Muscle layer of duodenum (tissue), 2 donors: Measurements from ENCODE around the gene SPARCL1.

Experiments
- H3K27ac ChIP-seq: one replicate; pipeline ENCODE4 v1.7.0; 2013; ENCODE audit warnings: mild to moderate bottlenecking, low read length
- H3K27me3 ChIP-seq: one replicate; pipeline ENCODE4 v1.7.0; 2013; ENCODE audit warnings: low read depth, mild to moderate bottlenecking, control low read depth, low read length
- H3K36me3 ChIP-seq, 2 donors: one replicate each; pipeline ENCODE4 v1.7.0; 2013; ENCODE audit warnings: low read length in 2 of 2, control low read depth in 1 of 2, mild to moderate bottlenecking in 1 of 2; ENCODE audit not compliant: insufficient read depth in 2 of 2, control insufficient read depth in 1 of 2
- H3K4me1 ChIP-seq, 2 donors: one replicate each; pipeline ENCODE4 v1.7.0; 2013; ENCODE audit warnings: low read length in 2 of 2, mild to moderate bottlenecking in 2 of 2, control low read depth in 1 of 2, moderate library complexity in 1 of 2; ENCODE audit not compliant: insufficient read depth in 2 of 2, control insufficient read depth in 1 of 2
- H3K4me3 ChIP-seq, 2 donors: one replicate each; pipeline ENCODE4 v1.7.0; 2013; ENCODE audit warnings: low read length in 2 of 2, low read depth in 1 of 2, mild to moderate bottlenecking in 1 of 2
- H3K9me3 ChIP-seq, 2 donors: one replicate each; pipeline ENCODE4 v1.7.0; 2013; ENCODE audit warnings: low read length in 2 of 2, control low read depth in 1 of 2, mild to moderate bottlenecking in 1 of 2; ENCODE audit not compliant: control insufficient read depth in 1 of 2
- donor health status: healthy.

Gene SPARCL1

DNA sequence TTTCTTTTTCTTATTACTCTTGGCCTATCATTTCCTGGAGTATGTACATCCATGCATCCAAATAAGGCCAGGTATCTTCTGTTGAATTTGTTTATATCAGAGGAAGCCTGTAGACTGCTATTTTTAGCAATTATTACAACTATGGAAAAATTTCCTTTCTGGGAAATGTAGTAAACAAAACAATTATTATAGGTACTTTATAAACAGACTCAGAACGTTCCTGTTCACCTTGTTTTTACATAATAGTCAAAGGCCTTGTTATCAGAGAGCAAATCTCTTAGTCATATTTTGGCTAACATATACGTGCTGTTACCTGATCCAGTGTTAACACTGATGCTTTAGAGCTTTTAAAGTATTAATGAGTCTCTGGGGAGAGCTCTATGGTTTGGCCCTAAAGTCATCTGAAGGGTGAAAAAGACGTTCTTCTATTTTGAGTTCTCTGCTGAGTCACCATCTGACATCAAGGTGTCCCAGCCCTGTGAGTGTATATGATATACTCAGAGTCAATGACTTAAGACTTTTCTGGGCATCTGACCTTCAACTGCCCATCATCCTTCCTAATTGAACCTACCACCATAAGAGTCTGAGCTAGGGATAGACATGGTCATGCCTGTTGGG is 7.3 kb downstream of the SPARCL1 start:
- H3K9me3 ChIP-seq, result peaks cover 0 to 3% of the 10 kb centered on the region in 2 donors
- H3K4me1 ChIP-seq, result peaks cover 0 to 17% of the 10 kb centered on the region in 2 donors
- H3K27ac ChIP-seq, result peak overlapping the region; percentile 97
- no peaks in the 10 kb centered on the region for H3K27me3 ChIP-seq
- H3K36me3 ChIP-seq, result no peaks in the 10 kb centered on the region
- H3K4me3 ChIP-seq, result peak overlapping the region in 1 of 2 donors; percentile 43

DNA sequence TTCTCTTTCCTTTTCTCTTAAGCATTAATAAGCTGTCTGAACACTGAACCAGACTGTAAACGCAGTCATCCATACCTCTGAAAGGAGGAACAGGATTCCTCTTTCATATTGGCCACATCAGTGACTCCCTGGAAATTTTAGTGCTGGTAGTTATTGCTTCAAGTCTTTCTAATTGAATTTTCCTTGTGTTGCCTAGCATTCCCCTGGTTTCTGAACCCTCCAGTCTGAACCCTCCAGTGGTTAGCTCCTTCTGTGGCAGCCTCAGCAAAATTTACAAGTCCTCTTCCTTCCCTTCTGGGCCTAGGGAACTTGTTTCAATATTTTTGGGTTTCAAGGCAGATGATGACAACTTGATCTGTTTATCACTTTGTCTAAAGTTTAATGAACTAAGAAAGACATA is 7.9 kb downstream of the SPARCL1 start:
- Histone ChIP-seq H3K4me3 (peak overlapping the region in 1 of 2 donors; percentile 46), H3K4me1 (peaks cover 0 to 17% of the 10 kb centered on the region in 2 donors), H3K9me3 (peaks cover 0 to 3% of the 10 kb centered on the region in 2 donors), H3K27me3 (no peaks in the 10 kb centered on the region), H3K36me3 (no peaks in the 10 kb centered on the region), H3K27ac (peak overlapping the region; percentile 97)

DNA sequence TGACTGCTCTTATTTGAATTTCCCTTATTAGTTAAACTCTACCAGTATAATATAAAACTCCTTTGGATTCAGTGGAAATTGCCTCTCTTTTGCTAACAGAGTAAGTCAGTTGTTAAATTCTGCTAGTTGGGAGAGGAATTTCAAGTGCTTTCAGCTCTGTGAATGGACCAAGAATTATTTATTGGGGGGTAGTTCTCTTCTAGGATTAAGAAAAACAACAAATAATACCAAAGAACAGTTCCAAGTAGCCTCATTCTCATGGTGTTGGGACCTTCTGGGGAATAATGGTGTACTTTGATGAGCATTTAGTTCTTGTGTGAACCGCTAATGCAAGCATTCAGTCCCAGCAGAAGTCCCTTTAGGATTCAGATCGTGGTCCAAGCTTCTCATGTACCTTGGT is 11.6 kb downstream of the SPARCL1 start:
- H3K4me3 ChIP-seq, result no peak overlapping the region
- H3K36me3 ChIP-seq, result no peaks in the 10 kb centered on the region

DNA sequence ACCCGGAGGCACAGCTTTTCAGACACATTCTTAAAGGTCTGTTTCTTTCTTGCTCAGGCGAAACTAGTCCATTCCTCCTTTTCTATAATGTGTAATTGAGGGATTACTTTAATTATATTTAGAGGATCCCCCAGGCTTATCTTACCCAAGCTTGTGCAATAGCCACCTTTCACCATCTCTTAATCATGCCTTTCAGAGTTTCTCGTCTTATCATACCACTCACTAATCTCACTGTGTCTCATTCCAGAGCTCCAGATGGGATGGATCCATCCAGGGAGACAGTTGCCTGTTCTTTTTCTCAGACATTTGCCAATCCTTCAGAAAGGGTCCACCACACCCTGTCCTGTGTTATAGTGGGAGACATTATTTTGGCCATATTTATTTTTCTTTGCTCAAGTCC is 12.5 kb downstream of the SPARCL1 start:
- peak overlapping the region; percentile 20 for H3K27ac ChIP-seq

More for the DNA sequence above, 11.6 kb downstream of the SPARCL1 start:
- H3K27me3 ChIP-seq, result no peaks in the 10 kb centered on the region
- H3K4me1 ChIP-seq, result peaks cover 0 to 32% of the 10 kb centered on the region in 2 donors
- H3K9me3 ChIP-seq, result no peaks in the 10 kb centered on the region
- peak overlapping the region; percentile 30 for H3K27ac ChIP-seq

DNA sequence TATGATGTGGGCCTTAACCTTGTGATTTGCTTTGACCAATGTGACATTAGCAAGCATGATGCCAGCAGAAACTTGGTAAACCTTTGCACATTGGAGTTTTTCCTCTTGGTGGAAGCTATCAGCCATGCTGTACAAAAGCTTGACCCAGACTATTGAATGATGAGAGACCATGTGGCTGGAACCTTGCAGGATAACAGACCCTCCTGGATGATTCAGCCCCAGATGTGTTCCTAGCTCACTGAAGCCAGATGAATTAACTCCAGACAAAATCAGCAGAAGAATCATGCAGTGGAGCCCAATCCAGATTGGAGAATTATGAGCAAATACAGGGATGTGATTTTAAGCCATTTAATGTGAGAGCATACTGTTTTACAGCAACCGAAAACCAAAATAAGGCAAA is 16.8 kb downstream of the SPARCL1 start:
- peaks cover 3 to 55% of the 10 kb centered on the region in 2 donors for H3K4me1 ChIP-seq
- no peaks in the 10 kb centered on the region for H3K9me3 ChIP-seq
- H3K36me3 ChIP-seq, result peaks cover 0 to 12% of the 10 kb centered on the region in 2 donors
- H3K27me3 ChIP-seq, result no peaks in the 10 kb centered on the region
- H3K4me3 ChIP-seq, result no peak overlapping the region
- peak overlapping the region; percentile 53 for H3K27ac ChIP-seq

More for the DNA sequence above, 12.5 kb downstream of the SPARCL1 start:
- peaks cover 0 to 39% of the 10 kb centered on the region in 2 donors for H3K4me1 ChIP-seq
- no peaks in the 10 kb centered on the region for H3K27me3 ChIP-seq
- H3K9me3 ChIP-seq, result no peaks in the 10 kb centered on the region
- H3K4me3 ChIP-seq, result no peak overlapping the region
- no peaks in the 10 kb centered on the region for H3K36me3 ChIP-seq

DNA sequence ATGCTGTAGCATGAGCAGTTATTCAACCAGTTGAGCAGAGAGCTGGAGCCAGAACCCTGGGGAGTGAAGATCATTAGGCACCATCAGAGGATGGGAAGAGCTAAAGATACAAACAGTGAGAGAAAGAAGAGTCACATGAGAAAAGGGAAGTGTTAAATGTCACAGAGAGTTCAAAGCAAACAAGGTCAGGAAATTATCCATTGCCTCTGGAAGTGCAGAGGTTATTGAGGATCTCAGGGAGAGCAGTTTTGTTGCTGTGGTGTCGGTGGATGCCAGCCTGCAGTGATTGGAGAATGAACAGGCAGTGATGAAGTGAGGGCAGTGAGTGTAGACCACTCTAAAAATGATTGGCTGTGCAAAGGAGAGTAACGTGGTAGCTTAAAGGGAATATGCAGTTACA is 17.7 kb downstream of the SPARCL1 start:
- H3K36me3 ChIP-seq, result peaks cover 0 to 12% of the 10 kb centered on the region in 2 donors
- peak overlapping the region; percentile 27 for H3K27ac ChIP-seq
- peaks cover 3 to 56% of the 10 kb centered on the region in 2 donors for H3K4me1 ChIP-seq
- no peak overlapping the region for H3K4me3 ChIP-seq
- H3K9me3 ChIP-seq, result no peaks in the 10 kb centered on the region
- no peaks in the 10 kb centered on the region for H3K27me3 ChIP-seq

DNA sequence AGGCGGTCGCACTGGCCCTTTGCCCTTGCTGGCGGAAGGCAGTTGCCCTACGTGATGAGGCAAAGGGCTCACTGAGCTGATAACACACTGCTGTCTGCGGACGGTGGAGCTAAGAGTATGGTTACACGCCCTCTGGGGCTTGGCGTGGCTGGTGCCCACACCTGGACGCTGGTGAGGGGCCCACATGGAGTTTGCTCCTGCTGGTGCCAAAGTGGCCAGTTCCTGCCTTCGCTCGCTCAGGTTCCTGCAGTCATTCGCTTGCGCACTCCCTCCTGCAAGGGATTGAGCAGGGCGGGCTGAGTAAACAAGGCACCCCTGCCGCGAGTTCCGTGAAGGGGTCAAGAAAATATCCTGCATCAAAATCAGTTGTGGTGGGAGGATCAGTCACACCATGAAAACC is 18.4 kb downstream of the SPARCL1 start:
- no peaks in the 10 kb centered on the region for H3K9me3 ChIP-seq
- no peaks in the 10 kb centered on the region for H3K27me3 ChIP-seq
- H3K4me1 ChIP-seq, result peaks cover 3 to 54% of the 10 kb centered on the region in 2 donors
- no peak overlapping the region for H3K27ac ChIP-seq
- H3K36me3 ChIP-seq, result peaks cover 0 to 12% of the 10 kb centered on the region in 2 donors
- no peak overlapping the region for H3K4me3 ChIP-seq

DNA sequence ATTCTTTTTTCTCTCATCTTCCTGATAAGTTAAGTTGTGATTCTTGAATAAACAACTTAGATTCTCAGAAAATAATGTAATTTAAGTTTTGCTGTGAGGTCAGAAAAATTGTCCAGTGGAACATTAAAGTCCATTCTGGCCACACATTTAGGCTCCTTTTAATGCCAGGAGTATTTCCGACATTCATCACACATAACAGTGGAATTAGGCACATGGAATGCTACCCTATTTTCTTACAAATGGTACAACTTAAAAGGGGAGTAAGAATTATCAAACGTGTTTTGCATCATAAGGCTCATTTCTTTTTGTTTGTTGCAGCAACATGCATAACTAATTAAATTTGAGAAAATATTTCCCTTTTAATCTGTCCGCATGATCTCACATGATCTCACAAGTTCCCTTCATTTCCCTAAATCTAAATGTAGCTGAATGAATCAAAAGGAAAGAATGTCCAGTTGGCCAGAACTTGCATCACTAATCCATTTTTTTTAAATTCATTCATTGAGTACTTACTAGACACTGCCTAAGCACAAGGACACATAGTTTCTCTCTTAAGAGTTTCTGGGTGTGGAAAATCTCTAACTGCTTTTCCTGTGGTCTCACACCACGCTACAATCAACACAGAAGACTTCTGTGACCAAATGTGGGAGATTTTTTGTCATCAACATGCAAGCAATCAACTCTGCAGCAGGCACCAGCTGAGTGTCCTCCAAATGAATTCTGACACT is 22.0 kb downstream of the SPARCL1 start:
- H3K36me3 ChIP-seq, result peaks cover 0 to 12% of the 10 kb centered on the region in 2 donors
- H3K27me3 ChIP-seq, result no peaks in the 10 kb centered on the region
- H3K9me3 ChIP-seq, result no peaks in the 10 kb centered on the region
- peak overlapping the region; percentile 86 for H3K27ac ChIP-seq
- no peak overlapping the region for H3K4me3 ChIP-seq
- peaks cover 3 to 34% of the 10 kb centered on the region in 2 donors for H3K4me1 ChIP-seq

DNA sequence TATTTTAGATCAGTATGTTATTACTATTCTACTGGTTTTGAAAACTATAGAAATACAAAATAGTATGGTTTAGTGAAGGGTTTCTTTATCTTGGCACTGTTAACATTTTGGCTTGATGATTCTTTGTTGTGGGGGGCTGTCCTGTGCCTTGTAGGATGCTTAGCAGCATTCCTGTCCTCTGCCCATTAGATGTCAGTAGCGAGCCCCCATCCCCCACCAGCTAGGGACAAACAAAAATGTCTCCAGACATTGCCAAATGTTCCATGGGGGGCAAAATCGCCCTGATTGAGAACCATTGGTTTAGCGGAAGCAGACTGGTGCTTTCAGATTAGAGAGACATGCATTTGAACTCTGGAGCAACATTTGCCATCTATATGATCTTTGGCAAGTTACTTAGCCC is 23.3 kb downstream of the SPARCL1 start:
- Histone ChIP-seq H3K4me1 (peaks cover 3 to 27% of the 10 kb centered on the region in 2 donors), H3K36me3 (peaks cover 0 to 11% of the 10 kb centered on the region in 2 donors), H3K27ac (peak overlapping the region; percentile 64), H3K4me3 (no peak overlapping the region), H3K9me3 (no peaks in the 10 kb centered on the region), H3K27me3 (no peaks in the 10 kb centered on the region)

DNA sequence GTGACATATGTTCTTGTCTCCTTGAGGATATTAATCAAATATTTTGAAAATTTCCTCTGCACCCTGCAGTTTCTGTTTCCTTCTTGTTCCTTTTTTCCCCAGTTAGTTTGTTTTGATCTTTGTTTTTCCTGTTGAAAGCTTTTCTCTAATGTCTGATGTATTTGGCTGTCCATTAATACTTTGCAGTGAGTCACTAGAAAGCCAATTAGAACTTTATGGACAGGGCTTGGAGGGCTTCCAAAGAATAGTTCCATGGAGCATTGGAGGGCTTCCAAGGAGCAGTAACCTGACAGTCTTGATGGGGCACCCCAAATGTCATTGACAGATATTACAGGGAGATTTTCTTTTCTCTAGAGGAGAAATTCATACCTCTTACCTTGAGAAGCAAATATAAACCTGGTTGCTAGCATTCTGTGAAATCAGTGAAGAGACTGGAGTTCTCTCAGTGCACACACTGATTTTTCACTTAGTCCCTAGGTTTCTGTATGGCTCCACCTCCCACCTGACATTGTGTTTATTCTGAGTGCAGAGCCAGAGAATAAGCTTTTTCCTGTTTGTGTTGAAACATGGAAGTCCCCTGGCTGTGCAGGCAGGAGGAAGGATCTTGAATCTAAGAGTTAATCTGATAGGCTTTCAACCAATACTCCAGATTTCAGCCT is 26.5 kb downstream of the SPARCL1 start:
- peaks cover 3 to 38% of the 10 kb centered on the region in 2 donors for H3K4me1 ChIP-seq
- peak overlapping the region; percentile 21 for H3K27ac ChIP-seq
- peaks cover 0 to 9% of the 10 kb centered on the region in 2 donors for H3K36me3 ChIP-seq
- H3K27me3 ChIP-seq, result no peaks in the 10 kb centered on the region
- H3K4me3 ChIP-seq, result no peak overlapping the region
- no peaks in the 10 kb centered on the region for H3K9me3 ChIP-seq

DNA sequence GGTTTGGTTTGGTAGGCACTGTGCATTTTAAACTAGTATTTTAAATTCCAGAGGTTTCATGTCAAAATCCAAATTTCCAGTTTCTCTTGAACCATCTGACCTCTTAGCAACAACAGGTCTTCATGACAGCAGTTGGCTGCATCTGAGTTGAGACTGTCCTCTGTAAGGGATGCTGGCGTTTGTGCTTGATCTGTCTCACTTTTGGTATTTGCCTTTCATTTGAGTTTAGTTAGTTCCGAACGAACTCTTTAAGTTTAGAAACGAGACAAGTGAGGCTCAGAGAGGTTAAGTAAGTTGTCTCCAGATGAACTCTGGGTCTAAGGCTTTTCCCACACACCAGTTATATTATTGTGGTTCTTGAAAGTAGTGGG is 29.1 kb downstream of the SPARCL1 start:
- peaks cover 0 to 14% of the 10 kb centered on the region in 2 donors for H3K36me3 ChIP-seq
- H3K27me3 ChIP-seq, result no peaks in the 10 kb centered on the region
- H3K9me3 ChIP-seq, result no peaks in the 10 kb centered on the region
- H3K4me3 ChIP-seq, result no peak overlapping the region
- peak overlapping the region; percentile 27 for H3K27ac ChIP-seq
- peaks cover 0 to 34% of the 10 kb centered on the region in 2 donors for H3K4me1 ChIP-seq
